Stomach (tissue), 9 donors: ENCODE measurements around the gene DENND6B. TPM values are rescaled to one million over a fixed set of nuclear protein-coding genes. Genes with fewer than 3 reads are reported as not detected.

Experiments used
- DNase-seq, 2 donors: peaks; one replicate each; pipeline versions ENCODE4 v3.0.0 to v3.0.0-alpha.2; 2013 to 2019
- H3K27ac ChIP-seq, 5 donors: fragments of 200-600 bp in 4 of 5; sonication (generic) in 4 of 5; one replicate each; pipeline ENCODE4 v1.5.1; 2013 to 2019; ENCODE audit warnings: mild to moderate bottlenecking in 1 of 5, moderate library complexity in 1 of 5
- H3K27me3 ChIP-seq, 3 donors: fragments of 200-600 bp; sonication (generic); one replicate each; pipeline ENCODE4 v1.5.1; 2017 to 2019; ENCODE audit warnings: mixed run types in 1 of 3
- H3K36me3 ChIP-seq, 4 donors: fragments of 200-600 bp; sonication (generic); 1 replicate in 3 of 4; 2 replicates in 1 of 4; pipeline ENCODE4 v1.5.1; 2016 to 2019
- H3K4me1 ChIP-seq, 4 donors: fragments of 200-600 bp; sonication (generic); one replicate each; pipeline ENCODE4 v1.5.1; 2016 to 2019
- H3K4me3 ChIP-seq, 4 donors: fragments of 200-600 bp; sonication (generic) in 3 of 4; one replicate each; pipeline ENCODE4 v1.5.1; 2016 to 2019; ENCODE audit warnings: mild to moderate bottlenecking in 1 of 4
- H3K9me3 ChIP-seq, 4 donors: fragments of 200-600 bp; sonication (generic); one replicate each; pipeline ENCODE4 v1.5.1; 2016 to 2019
- CTCF ChIP-seq, 7 experiments: fragments of 450-650 bp in 4 of 7; fragments of 200-600 bp in 3 of 7; sonication (generic) in 3 of 7; IDR thresholded peaks; one replicate each; pipeline ENCODE4 v1.5.1; 2016 to 2019; ENCODE audit warnings: antibody characterized with exemption in 7 of 7, control low read depth in 2 of 7, mild to moderate bottlenecking in 1 of 7
- EP300 ChIP-seq: sonication (generic); formaldehyde crosslinking; IDR thresholded peaks from one replicate; pipeline ENCODE4 v1.6.1; 2017; ENCODE audit warnings: antibody characterized with exemption
- POLR2A ChIP-seq, 4 donors: fragments of 450-650 bp; IDR thresholded peaks; one replicate each; pipeline ENCODE4 v1.6.1; 2016; ENCODE audit warnings: antibody characterized with exemption in 4 of 4, control low read depth in 2 of 4, mild to moderate bottlenecking in 1 of 4, moderate library complexity in 1 of 4
- POLR2AphosphoS5 ChIP-seq, 3 donors: sonication (generic); formaldehyde crosslinking; IDR thresholded peaks; one replicate each; pipeline ENCODE4 v1.6.1; 2016; ENCODE audit warnings: antibody characterized with exemption in 3 of 3
- WGBS, 5 donors: extraction: QIAGEN DNeasy Blood & Tissue Kit in 3 of 5; methylation state at CpG; one replicate each; pipeline versions ENCODE4 v1.1.5 to v1.1.7; 2013 to 2018; 5-methylcytosine and 5-hydroxymethylcytosine counted together
- intact Hi-C: fragments of 100-400 bp; cut with DNase I; formaldehyde crosslinking; loops from one replicate; pipeline ENCODE4 v1.15.1; 2023; ENCODE audit warnings: low total_unique reads
- polyA plus RNA-seq, 3 donors: library from polyadenylated mRNA; stranded (reverse); fragments of 200-250 nt; gene quantifications; one replicate each; pipeline ENCODE4 v1.2.3, GENCODE V29; 2013
- total RNA-seq, 5 donors: library from RNA; depleted of rRNA; stranded (reverse); fragments of >200 nt; gene quantifications; one replicate each; pipeline versions ENCODE4 v1.1.0 to v1.2.3, GENCODE V29; 2014 to 2016
- donor health status: healthy with polysubstance abuse.
- donor health status: Bipolar disorder and iron deficiency.
- donor health status: healthy.

The DENND6B gene
- total and polyA plus RNA-seq, 8 donors: 2.0 to 13.4 (median 4.0) TPM

DNA sequence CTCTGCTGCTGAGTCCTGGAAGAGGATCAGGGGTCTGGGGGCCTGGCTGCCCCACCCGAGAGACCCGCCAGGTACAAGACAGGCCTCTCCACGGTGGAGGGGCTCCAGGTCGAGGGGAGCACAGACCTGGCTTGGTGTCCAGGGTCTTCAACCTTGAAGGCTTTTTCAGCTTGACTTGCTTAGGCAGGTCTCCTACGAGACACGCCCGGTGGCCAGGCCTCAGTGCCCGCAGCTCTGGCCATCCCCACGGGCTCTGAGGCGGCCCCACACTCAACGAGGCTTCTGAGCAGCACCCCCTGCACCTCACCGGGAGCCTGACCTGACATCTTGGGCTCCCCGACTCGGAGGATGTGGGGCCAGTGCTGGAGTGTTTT is 12.7 kb downstream of the DENND6B start:
- peak overlapping the region in 4 of 5 donors; percentile 37 to 64 (median 47) for H3K27ac ChIP-seq
- H3K27me3 ChIP-seq: no peaks in the 10 kb centered on the region
- intact Hi-C loops: no loop called here
- peak overlapping the region in 2 of 4 donors; percentile 6 to 20 for H3K4me3 ChIP-seq
- peak in 1 of 2 donors; percentile 5 for DNase-seq
- no peak for TF ChIP-seq CTCF (IDR thresholded peaks at IDR 0.05)
- no peak for TF ChIP-seq POLR2AphosphoS5 (IDR thresholded peaks at IDR 0.05)
- TF ChIP-seq EP300: no peak
- TF ChIP-seq POLR2A (IDR thresholded peaks at IDR 0.05): no peak
- H3K36me3 ChIP-seq: peaks cover 0 to 18% (median 4%) of the 10 kb centered on the region in 4 donors
- H3K9me3 ChIP-seq: no peaks in the 10 kb centered on the region
- H3K4me1 ChIP-seq: peaks cover 0 to 22% (median 8%) of the 10 kb centered on the region in 4 donors
- WGBS, 5 donors: 66 to 84% (median 72%) methylated on average over 10 to 14 of the region's 14 CpGs

DNA sequence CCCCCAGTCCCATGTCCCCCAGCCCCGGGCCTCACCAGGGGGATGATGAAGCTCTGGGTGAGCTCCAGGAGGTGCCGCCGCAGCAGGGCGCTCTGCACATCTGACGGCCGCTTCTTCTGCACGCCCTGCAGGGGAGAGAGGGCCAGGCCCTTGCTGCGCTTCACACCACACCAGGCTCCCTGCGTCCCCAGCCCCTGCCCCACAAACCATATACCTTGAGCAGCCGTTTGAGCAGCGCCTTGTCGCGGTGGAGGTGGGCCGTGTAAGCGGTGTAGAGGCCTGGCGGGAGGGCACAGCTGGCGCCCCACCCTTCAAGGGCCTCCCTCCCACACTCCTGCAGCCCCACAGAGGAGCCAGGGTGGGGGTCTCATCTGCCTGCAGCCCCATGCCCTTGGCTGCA is 13.2 kb downstream of the DENND6B start:
- TF ChIP-seq POLR2AphosphoS5 (IDR thresholded peaks at IDR 0.05) (no peak), EP300 (no peak), CTCF (IDR thresholded peaks at IDR 0.05) (no peak)
- Histone ChIP-seq H3K27ac (peak overlapping the region in 2 of 5 donors; percentile 37 to 50), H3K4me1 (peaks cover 0 to 27% (median 13%) of the 10 kb centered on the region in 4 donors), H3K9me3 (no peaks in the 10 kb centered on the region), H3K4me3 (peak overlapping the region in 1 of 4 donors; percentile 6), H3K36me3 (peaks cover 0 to 18% (median 4%) of the 10 kb centered on the region in 4 donors), H3K27me3 (no peaks in the 10 kb centered on the region)
- WGBS, 5 donors: 85 to 93% (median 89%) methylated on average over 11 to 17 of the region's 17 CpGs
- intact Hi-C loops: no loop called here
- peak in 1 of 2 donors; percentile 16 for DNase-seq

DNA sequence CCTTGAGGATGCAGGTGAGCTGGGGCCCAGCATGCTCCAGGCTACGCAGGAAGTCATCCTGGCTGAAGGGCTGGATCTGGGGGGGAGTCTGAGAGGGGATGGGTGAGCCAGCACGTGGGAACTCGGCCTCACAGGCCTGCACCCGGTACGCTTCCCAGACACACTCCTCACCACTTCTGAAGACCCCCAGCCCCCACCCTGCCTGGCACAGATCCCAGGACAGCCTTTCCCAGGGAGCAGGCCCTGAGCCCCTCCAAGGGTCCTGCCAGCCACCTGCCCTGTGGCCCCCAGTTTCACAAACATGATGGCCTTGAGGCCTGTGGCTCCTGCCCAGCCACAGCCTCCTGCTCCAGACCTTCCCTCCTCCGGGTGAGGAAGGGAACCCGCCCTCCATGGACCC is 13.8 kb downstream of the DENND6B start:
- no peaks in the 10 kb centered on the region for H3K27me3 ChIP-seq
- intact Hi-C loops: no loop called here
- H3K9me3 ChIP-seq: no peaks in the 10 kb centered on the region
- peak in 1 of 2 donors; percentile 8 for DNase-seq
- H3K27ac ChIP-seq: no peak overlapping the region
- H3K36me3 ChIP-seq: peaks cover 0 to 18% (median 4%) of the 10 kb centered on the region in 4 donors
- WGBS, 5 donors: 86 to 100% (median 92%) methylated on average over 1 to 7 of the region's 7 CpGs
- TF ChIP-seq EP300 (no peak), POLR2A (IDR thresholded peaks at IDR 0.05) (no peak), POLR2AphosphoS5 (IDR thresholded peaks at IDR 0.05) (no peak), CTCF (IDR thresholded peaks at IDR 0.05) (no peak)
- H3K4me1 ChIP-seq: peaks cover 5 to 33% (median 19%) of the 10 kb centered on the region in 4 donors
- H3K4me3 ChIP-seq: no peak overlapping the region

DNA sequence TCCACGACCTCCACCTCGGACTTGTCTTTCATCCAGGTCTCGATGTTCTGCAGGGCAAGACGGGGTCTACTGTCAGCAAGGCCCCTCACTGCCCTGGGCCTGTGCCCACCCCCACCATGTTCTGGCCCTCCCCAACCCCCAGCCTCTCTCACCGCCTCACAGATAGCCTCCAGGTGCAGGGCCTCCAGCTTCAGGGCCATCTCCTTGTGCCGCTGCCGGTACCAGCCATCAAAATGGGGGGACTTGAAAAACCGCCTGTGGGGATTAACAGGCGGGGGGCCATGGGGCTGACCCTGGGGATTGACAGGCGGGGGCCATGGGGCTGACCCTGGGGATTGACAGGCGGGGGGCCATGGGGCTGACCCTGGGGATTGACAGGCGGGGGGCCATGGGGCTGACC is 14.4 kb downstream of the DENND6B start:
- WGBS, 5 donors: 94 to 100% (median 98%) methylated on average over 4 to 11 of the region's 12 CpGs
- Histone ChIP-seq H3K27ac (no peak overlapping the region), H3K4me3 (no peak overlapping the region), H3K27me3 (no peaks in the 10 kb centered on the region), H3K36me3 (peaks cover 0 to 18% (median 4%) of the 10 kb centered on the region in 4 donors), H3K4me1 (peaks cover 7 to 37% (median 22%) of the 10 kb centered on the region in 4 donors), H3K9me3 (no peaks in the 10 kb centered on the region)
- intact Hi-C loops: no loop called here
- no peak for DNase-seq
- TF ChIP-seq POLR2AphosphoS5 (IDR thresholded peaks at IDR 0.05) (no peak), EP300 (no peak), CTCF (IDR thresholded peaks at IDR 0.05) (no peak), POLR2A (IDR thresholded peaks at IDR 0.05) (no peak)
